ENCODE results near the gene PLK3.
"Not testable (repeated sequence)": the region's sequence is repeated elsewhere in the genome, so short reads cannot be mapped to it uniquely, and the experiment has no call there.

The PLK3 gene

DNA sequence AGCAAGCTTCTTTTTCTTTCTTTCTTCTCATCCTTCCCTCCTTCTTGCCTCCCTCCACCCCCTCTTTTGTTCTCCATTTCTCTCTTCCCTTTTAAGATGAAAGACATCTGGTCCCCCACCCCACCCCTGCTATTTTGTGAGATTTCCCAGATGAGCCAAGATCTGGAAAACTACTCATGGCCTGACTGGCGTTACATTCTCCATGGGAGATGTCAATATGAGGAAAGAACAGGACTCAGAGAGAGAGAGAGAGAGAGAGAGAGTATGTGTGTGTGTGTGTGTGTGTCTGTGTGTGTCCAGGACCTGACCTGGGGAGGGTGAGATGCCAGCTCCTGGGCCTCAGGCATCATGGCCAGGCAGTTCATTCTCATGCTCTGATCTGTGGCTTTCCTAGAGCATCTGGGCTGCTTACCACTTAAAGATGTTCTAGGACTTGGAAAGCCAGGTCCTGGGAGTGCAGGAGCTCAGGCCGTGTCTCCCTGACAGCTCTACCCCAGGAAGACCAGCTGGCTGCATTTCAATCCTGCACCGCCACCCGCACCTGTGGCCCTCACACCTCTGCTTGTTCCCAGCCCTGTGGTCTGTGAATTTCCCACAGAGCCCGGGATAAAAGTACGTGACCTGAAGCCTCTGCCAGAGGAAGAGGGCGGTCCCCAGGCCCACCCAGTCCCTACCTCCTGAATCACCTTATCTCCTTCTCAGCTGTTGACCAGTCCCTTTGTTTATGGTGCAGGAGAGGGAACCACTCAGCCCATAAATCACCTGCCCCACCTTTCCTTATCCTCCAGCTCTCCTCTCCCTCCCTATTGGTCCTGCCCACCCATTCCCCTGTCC lies 9.0 kb upstream of the PLK3 start:
- H3K4me3 ChIP-seq (ENCODE audit: low read depth in 1 of 2, low read length in 2 of 2), result no peak overlapping the region
- H3K9me3 ChIP-seq (ENCODE audit: insufficient read depth, low read length, severe bottlenecking), result no peaks in the 10 kb centered on the region
- no peaks in the 10 kb centered on the region for H3K79me2 ChIP-seq (ENCODE audit: insufficient read depth, low read length)
- H4K20me1 ChIP-seq (ENCODE audit: insufficient read depth, low read length), result no peaks in the 10 kb centered on the region
- no peak for DNase-seq
- no peak overlapping the region for H2AFZ ChIP-seq (ENCODE audit: low read depth, low read length)
- H3K4me1 ChIP-seq (ENCODE audit: insufficient read depth, low read length), result no peaks in the 10 kb centered on the region
- no peak overlapping the region for H3K27ac ChIP-seq (ENCODE audit: low read length)
- H3K9ac ChIP-seq (ENCODE audit: low read depth, low read length), result no peak overlapping the region
- TF ChIP-seq, protein P1, sequence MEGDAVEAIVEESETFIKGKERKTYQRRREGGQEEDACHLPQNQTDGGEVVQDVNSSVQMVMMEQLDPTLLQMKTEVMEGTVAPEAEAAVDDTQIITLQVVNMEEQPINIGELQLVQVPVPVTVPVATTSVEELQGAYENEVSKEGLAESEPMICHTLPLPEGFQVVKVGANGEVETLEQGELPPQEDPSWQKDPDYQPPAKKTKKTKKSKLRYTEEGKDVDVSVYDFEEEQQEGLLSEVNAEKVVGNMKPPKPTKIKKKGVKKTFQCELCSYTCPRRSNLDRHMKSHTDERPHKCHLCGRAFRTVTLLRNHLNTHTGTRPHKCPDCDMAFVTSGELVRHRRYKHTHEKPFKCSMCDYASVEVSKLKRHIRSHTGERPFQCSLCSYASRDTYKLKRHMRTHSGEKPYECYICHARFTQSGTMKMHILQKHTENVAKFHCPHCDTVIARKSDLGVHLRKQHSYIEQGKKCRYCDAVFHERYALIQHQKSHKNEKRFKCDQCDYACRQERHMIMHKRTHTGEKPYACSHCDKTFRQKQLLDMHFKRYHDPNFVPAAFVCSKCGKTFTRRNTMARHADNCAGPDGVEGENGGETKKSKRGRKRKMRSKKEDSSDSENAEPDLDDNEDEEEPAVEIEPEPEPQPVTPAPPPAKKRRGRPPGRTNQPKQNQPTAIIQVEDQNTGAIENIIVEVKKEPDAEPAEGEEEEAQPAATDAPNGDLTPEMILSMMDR (IDR thresholded peaks at IDR 0.05; ENCODE audit: borderline replicate concordance, extremely low read depth, low read length, poor library complexity, severe bottlenecking), result no peak
- TF ChIP-seq EZH2 (IDR thresholded peaks at IDR 0.05; ENCODE audit: borderline replicate concordance, low read depth, low read length, severe bottlenecking), result no peak
- ATAC-seq (ENCODE audit: insufficient read depth, low read depth), result no peak
- no peaks in the 10 kb centered on the region for H3K36me3 ChIP-seq (ENCODE audit: insufficient read depth, low read length)
- H3K4me2 ChIP-seq (ENCODE audit: insufficient read depth, low read length), result no peak overlapping the region
- no peaks in the 10 kb centered on the region for H3K27me3 ChIP-seq (ENCODE audit: insufficient read depth, low read length, poor library complexity)

DNA sequence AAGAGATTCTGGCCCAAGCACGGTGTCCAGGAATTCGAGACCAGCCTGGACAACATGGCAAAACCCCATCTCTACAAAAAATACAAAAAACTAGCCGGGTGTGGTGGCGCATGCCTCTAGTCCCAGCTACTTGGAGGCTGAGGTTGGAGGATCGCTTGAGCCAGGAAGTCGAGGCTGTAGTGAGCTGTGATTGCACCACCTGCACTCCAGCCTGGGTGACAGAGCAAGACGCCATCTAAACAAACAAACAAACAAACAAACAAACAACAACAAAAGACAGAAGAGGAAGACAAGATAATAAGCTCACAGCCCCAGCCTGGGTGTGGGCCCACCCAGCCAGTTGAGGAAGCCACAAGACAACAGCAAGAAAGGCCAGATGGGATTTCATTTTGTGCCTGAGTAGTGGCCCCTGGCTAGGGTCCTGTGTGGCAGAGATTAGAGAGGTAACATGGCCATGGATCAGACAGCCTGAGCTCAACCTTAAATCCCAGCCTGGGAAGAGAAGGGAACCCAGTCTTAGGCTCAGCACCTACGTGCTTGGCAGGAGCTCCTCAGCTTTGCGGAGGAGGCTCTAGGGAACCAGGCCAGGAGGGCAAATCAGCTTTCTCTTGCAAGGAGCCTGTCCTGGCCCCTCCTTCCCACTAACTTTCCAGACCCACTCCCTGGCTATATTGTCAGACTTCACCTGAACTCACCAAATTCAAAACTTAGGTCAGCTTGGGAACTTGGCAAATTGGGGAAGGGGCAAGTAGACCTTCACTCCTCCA lies 7.3 kb upstream of the PLK3 start:
- DNase-seq (no peak), ATAC-seq (ENCODE audit: insufficient read depth, low read depth) (no peak)
- Histone ChIP-seq H3K4me3 (ENCODE audit: low read depth in 1 of 2, low read length in 2 of 2) (no peak overlapping the region), H3K79me2 (ENCODE audit: insufficient read depth, low read length) (no peaks in the 10 kb centered on the region), H4K20me1 (ENCODE audit: insufficient read depth, low read length) (no peaks in the 10 kb centered on the region), H3K9ac (ENCODE audit: low read depth, low read length) (no peak overlapping the region), H3K36me3 (ENCODE audit: insufficient read depth, low read length) (no peaks in the 10 kb centered on the region), H3K27ac (ENCODE audit: low read length) (no peak overlapping the region), H3K4me2 (ENCODE audit: insufficient read depth, low read length) (no peak overlapping the region), H3K27me3 (ENCODE audit: insufficient read depth, low read length, poor library complexity) (no peaks in the 10 kb centered on the region), H3K9me3 (ENCODE audit: insufficient read depth, low read length, severe bottlenecking) (no peaks in the 10 kb centered on the region), H2AFZ (ENCODE audit: low read depth, low read length) (no peak overlapping the region), H3K4me1 (ENCODE audit: insufficient read depth, low read length) (no peaks in the 10 kb centered on the region)
- no peak for TF ChIP-seq EZH2 (IDR thresholded peaks at IDR 0.05; ENCODE audit: borderline replicate concordance, low read depth, low read length, severe bottlenecking)
- TF ChIP-seq, protein P1 (IDR thresholded peaks at IDR 0.05; ENCODE audit: borderline replicate concordance, extremely low read depth, low read length, poor library complexity, severe bottlenecking), result no peak

DNA sequence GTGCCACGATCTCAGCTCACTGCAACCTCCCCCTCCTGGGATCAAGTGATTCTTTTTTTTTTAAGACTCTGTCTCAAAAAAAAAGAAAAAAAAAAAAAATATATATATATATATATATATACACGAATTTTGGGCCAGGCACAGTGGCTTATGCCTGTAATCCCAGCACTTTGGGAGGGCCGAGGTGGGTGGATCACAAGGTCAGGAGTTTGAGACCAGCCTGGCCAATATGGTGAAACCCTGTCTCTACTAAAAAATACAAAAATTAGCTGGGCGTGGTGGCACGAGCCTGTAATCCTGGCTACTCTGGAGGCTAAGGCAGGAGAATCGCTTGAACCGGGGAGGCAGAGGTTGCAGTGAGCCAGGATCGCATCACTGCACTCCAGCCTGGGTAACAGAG lies 2.3 kb upstream of the PLK3 start:
- Histone ChIP-seq H2AFZ (ENCODE audit: low read depth, low read length) (peak overlapping the region; percentile 57; the same call in 1 of the 2 replicates), H3K36me3 (ENCODE audit: insufficient read depth, low read length) (peaks cover 11% of the 10 kb centered on the region), H3K4me1 (ENCODE audit: insufficient read depth, low read length) (peaks cover 34% of the 10 kb centered on the region)
- H3K4me3 ChIP-seq (ENCODE audit: low read depth in 1 of 2, low read length in 2 of 2); H3K27me3 ChIP-seq (ENCODE audit: insufficient read depth, low read length, poor library complexity); H4K20me1 ChIP-seq (ENCODE audit: insufficient read depth, low read length); H3K27ac ChIP-seq (ENCODE audit: low read length); H3K4me2 ChIP-seq (ENCODE audit: insufficient read depth, low read length); H3K9me3 ChIP-seq (ENCODE audit: insufficient read depth, low read length, severe bottlenecking); DNase-seq; H3K79me2 ChIP-seq (ENCODE audit: insufficient read depth, low read length); ATAC-seq (ENCODE audit: insufficient read depth, low read depth); H3K9ac ChIP-seq (ENCODE audit: low read depth, low read length): not testable (repeated sequence)
